Ovary (tissue), 9 donors: Measurements from ENCODE around the gene CGB8. TPM values are rescaled to one million over a fixed set of nuclear protein-coding genes. Genes with fewer than 3 reads are reported as not detected.

Experiments used
- DNase-seq, 5 donors: peaks; one replicate each; pipeline ENCODE4 v3.0.0-alpha.2; 2019 to 2020
- H3K27ac ChIP-seq, 2 donors: fragments of 200-600 bp; one replicate each; pipeline versions ENCODE4 v1.5.1 to v1.8.0; 2019 to 2022
- H3K27me3 ChIP-seq: fragments of 200-600 bp; one replicate; pipeline ENCODE4 v1.8.0; 2022
- H3K36me3 ChIP-seq: fragments of 200-600 bp; sonication (generic); one replicate; pipeline ENCODE4 v1.5.1; 2019
- H3K4me1 ChIP-seq: one replicate; pipeline ENCODE4 v1.8.1; 2013; ENCODE audit warnings: mild to moderate bottlenecking, moderate library complexity; ENCODE audit not compliant: insufficient read depth
- H3K4me3 ChIP-seq: fragments of 200-600 bp; sonication (generic); one replicate; pipeline ENCODE4 v1.5.1; 2017
- H3K9me3 ChIP-seq, 2 donors: fragments of 200-600 bp in 1 of 2; sonication (generic) in 1 of 2; one replicate each; pipeline versions ENCODE4 v1.5.1 to v1.8.1; 2013 to 2019; ENCODE audit warnings: mild to moderate bottlenecking in 1 of 2, moderate library complexity in 1 of 2
- CTCF ChIP-seq, 3 donors: fragments of 450-650 bp in 2 of 3; fragments of 200-600 bp in 1 of 3; IDR thresholded peaks; one replicate each; pipeline versions ENCODE4 v1.5.1 to v1.8.0; 2016 to 2022; ENCODE audit warnings: antibody characterized with exemption in 3 of 3, mild to moderate bottlenecking in 1 of 3
- EP300 ChIP-seq: sonication (generic); formaldehyde crosslinking; IDR thresholded peaks from one replicate; pipeline ENCODE4 v1.6.1; 2017; ENCODE audit warnings: antibody characterized with exemption
- POLR2A ChIP-seq: fragments of 450-650 bp; IDR thresholded peaks from one replicate; pipeline ENCODE4 v1.6.1; 2017; ENCODE audit warnings: antibody characterized with exemption, mild to moderate bottlenecking, moderate library complexity
- WGBS, 3 donors: extraction: QIAGEN DNeasy Blood & Tissue Kit in 1 of 3; methylation state at CpG; one replicate each; pipeline versions ENCODE4 v1.1.5 to v1.1.7; 2013 to 2017; 5-methylcytosine and 5-hydroxymethylcytosine counted together
- intact Hi-C, 4 donors: fragments of 100-400 bp; cut with DNase I; formaldehyde crosslinking; loops; one replicate each; pipeline versions ENCODE4 v1.11.0 to v1.15.1; 2022 to 2023
- polyA plus RNA-seq, 2 donors: library from polyadenylated mRNA; stranded (reverse); fragments of 200-250 nt in 1 of 2; fragments of 350-450 nt in 1 of 2; fragmentation: Illumina TruSeq in 1 of 2; extraction: RNeasy Lipid Tissue Mini Kit (QIAGEN cat#74804) in 1 of 2; gene quantifications; one replicate each; pipeline ENCODE4 v1.2.3, GENCODE V29; 2013 to 2014
- total RNA-seq, 7 donors: library from RNA; depleted of rRNA in 2 of 7; stranded (reverse); fragments of >200 nt in 2 of 7; fragmentation: NEBNext Ultra II Directional in 3 of 7; extraction: Animal tissue kit (Norgen Biotek cat#: 25700) in 3 of 7; gene quantifications; one replicate each; pipeline versions ENCODE4 v1.1.0 to v1.2.4, GENCODE V29; 2016 to 2023
- donor health status: DM: no; HTN: no; CAD: no; lungs with moderate emphysema.
- donor health status: DM: no; HTN: no; CAD: no.
- donor health status: Bipolar disorder and iron deficiency.
- donor health status: DM: yes; HTN: yes; CAD: no.
- donor health status: DM: no; HTN: no; CAD: no.
- donor health status: DM: yes; HTN: yes; CAD: no.

Gene CGB8
- total and polyA plus RNA-seq, 9 donors = 0.46 TPM; not detected in 8

DNA sequence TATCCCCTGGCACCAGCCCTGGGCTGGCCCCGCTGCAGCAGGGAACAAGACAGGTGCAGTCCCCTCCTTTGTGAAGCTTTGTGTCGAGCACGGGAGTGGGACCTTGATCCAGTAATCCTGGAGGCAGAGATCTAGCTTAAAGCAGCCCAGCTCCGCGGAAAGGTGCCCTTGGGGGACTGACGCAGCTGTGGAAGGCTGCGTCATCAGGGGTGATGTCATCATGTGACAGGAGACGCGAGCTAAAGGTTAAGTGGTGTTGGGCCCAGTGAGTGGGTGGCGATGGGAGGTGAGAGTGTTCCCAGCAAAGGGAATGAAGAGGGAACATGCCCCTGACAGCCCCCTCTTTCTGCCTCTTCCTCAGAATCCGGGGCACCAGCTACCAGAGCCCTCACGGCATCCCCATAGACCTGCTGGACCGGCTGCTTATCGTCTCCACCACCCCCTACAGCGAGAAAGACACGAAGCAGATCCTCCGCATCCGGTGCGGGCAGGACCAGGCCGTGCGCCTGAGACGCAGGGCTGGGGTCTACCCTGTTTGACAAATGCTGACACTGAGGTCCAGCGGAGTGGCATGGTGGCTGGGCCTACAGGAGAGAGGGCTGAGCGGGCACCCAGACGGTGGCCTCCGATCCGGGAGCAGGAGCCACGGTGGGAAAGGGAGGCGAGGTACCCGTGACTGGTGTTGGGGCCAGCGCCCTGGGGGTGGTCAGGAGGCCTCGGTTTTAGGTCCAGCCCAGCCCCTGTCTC lies 34.6 kb downstream of the CGB8 start:
- H3K36me3 ChIP-seq = no peaks in the 10 kb centered on the region

GRCh38 chr19:49011194-49011593 lies 37.7 kb downstream of the CGB8 start:
- DNase-seq = no peak
- no peaks in the 10 kb centered on the region for H3K4me1 ChIP-seq
- H3K4me3 ChIP-seq = no peak overlapping the region
- no peaks in the 10 kb centered on the region for H3K36me3 ChIP-seq
- no peaks in the 10 kb centered on the region for H3K27me3 ChIP-seq
- no peak overlapping the region for H3K27ac ChIP-seq
- WGBS, 3 donors = 83 to 94% (median 83%) methylated on average over 17 of the region's 17 CpGs
- H3K9me3 ChIP-seq = no peaks in the 10 kb centered on the region
- intact Hi-C loops = no loop called here
- TF ChIP-seq POLR2A = no peak
- TF ChIP-seq CTCF (IDR thresholded peaks at IDR 0.05) = no peak
- TF ChIP-seq EP300 = no peak

More for the DNA sequence above, 34.6 kb downstream of the CGB8 start:
- H3K9me3 ChIP-seq = no peaks in the 10 kb centered on the region
- intact Hi-C loops = no loop called here
- H3K27me3 ChIP-seq = no peaks in the 10 kb centered on the region
- WGBS, 3 donors = 88 to 92% (median 91%) methylated on average over 32 of the region's 32 CpGs
- peaks cover 6% of the 10 kb centered on the region for H3K4me1 ChIP-seq
- no peak for DNase-seq
- H3K27ac ChIP-seq = no peak overlapping the region
- no peak overlapping the region for H3K4me3 ChIP-seq
- TF ChIP-seq CTCF (IDR thresholded peaks at IDR 0.05) (no peak), POLR2A (no peak), EP300 (no peak)

DNA sequence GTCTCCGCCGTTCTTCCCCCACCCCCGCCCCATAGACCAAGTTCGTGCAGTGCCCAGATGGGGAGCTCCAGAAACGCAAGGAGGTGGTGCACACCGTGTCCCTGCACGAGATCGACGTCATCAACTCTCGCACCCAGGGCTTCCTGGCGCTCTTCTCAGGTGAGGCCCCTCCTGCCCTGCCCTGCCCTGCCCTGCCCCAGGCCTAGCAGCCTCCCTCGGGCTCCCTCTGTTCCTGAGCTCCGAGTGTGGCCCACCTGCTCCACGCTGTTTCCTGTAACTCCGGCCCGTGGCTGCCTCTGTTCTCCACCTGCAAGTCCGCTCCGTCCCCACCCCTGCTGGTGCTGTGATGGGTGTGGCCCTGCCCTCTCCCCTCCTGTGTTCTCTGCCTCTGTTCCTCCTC lies 38.5 kb downstream of the CGB8 start:
- Histone ChIP-seq H3K4me1 (no peaks in the 10 kb centered on the region), H3K27me3 (no peaks in the 10 kb centered on the region), H3K9me3 (no peaks in the 10 kb centered on the region), H3K36me3 (no peaks in the 10 kb centered on the region), H3K4me3 (no peak overlapping the region), H3K27ac (no peak overlapping the region)
- 86 to 93% (median 89%) methylated on average over 18 of the region's 18 CpGs for WGBS, 3 donors
- TF ChIP-seq CTCF (IDR thresholded peaks at IDR 0.05) (no peak), POLR2A (no peak), EP300 (no peak)
- intact Hi-C loops = no loop called here
- no peak for DNase-seq

DNA sequence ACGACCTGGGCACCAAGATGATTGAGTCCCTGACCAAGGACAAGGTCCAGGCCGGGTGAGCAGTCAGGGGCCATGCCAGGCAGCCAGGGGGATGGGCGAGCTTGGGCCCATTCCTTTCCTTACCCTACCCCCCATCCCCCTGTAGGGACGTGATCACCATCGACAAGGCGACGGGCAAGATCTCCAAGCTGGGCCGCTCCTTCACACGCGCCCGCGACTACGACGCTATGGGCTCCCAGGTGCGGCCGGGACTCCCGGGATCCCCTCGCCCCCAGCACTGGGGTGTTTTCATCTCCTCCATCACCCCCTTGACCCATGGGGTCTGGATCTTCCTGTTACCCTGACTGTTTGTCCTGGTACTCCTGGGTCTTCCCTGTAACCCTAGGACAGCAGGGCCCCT lies 39.1 kb downstream of the CGB8 start:
- TF ChIP-seq POLR2A = no peak
- no peak for TF ChIP-seq CTCF (IDR thresholded peaks at IDR 0.05)
- no peak for TF ChIP-seq EP300
- intact Hi-C loops = no loop called here
- no peaks in the 10 kb centered on the region for H3K36me3 ChIP-seq

More for the DNA sequence above, 39.1 kb downstream of the CGB8 start:
- no peaks in the 10 kb centered on the region for H3K27me3 ChIP-seq
- 90 to 94% (median 93%) methylated on average over 18 of the region's 18 CpGs for WGBS, 3 donors
- no peaks in the 10 kb centered on the region for H3K9me3 ChIP-seq
- H3K4me3 ChIP-seq = no peak overlapping the region
- H3K4me1 ChIP-seq = no peaks in the 10 kb centered on the region
- no peak overlapping the region for H3K27ac ChIP-seq
- no peak for DNase-seq
